Ishikawa (cell line): ENCODE measurements around the gene COL23A1.

Source experiments
- EP300 ChIP-seq: IDR thresholded peaks from 2 replicates; pipeline ENCODE4 v1.6.1; 2012; ENCODE audit warnings: borderline replicate concordance
- TF ChIP-seq, protein P1 (sequence below): IDR thresholded peaks from 2 replicates; pipeline ENCODE4 v1.6.1; 2012; ENCODE audit warnings: low read depth, mild to moderate bottlenecking

DNA sequence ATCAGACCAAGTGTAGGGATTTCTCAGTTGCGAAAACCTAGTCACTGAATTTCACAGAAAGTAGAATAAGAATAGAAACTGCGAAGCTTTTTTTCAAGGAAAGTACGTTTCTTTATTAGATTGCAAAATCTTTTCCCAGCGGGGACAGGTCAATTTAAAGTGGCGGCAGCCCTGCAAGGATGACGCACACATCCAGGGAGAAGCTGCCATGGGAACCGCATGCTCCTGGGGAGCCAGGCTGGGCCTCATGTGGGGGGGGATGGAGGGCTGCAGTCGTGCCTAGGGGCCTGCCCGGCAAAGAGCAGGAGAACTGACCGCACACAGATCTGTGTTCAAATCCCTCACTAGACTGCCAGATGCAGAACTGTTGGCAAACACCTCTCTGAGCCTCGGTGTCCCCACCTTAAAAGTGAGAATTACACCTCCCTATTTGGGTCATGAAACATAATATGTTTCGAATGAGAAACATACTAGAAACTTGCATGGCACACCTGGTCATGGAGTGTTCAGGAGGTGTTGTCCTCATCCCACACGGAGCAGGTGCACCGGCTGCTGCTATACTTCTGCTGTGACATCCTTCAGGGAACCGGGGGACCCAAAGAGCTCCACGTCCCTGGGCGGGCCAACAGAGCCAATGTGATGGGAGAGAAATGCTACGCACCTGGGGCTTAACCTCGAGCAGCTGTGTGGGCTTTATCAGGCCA lies 229.8 kb downstream of the COL23A1 start:
- TF ChIP-seq, protein P1, sequence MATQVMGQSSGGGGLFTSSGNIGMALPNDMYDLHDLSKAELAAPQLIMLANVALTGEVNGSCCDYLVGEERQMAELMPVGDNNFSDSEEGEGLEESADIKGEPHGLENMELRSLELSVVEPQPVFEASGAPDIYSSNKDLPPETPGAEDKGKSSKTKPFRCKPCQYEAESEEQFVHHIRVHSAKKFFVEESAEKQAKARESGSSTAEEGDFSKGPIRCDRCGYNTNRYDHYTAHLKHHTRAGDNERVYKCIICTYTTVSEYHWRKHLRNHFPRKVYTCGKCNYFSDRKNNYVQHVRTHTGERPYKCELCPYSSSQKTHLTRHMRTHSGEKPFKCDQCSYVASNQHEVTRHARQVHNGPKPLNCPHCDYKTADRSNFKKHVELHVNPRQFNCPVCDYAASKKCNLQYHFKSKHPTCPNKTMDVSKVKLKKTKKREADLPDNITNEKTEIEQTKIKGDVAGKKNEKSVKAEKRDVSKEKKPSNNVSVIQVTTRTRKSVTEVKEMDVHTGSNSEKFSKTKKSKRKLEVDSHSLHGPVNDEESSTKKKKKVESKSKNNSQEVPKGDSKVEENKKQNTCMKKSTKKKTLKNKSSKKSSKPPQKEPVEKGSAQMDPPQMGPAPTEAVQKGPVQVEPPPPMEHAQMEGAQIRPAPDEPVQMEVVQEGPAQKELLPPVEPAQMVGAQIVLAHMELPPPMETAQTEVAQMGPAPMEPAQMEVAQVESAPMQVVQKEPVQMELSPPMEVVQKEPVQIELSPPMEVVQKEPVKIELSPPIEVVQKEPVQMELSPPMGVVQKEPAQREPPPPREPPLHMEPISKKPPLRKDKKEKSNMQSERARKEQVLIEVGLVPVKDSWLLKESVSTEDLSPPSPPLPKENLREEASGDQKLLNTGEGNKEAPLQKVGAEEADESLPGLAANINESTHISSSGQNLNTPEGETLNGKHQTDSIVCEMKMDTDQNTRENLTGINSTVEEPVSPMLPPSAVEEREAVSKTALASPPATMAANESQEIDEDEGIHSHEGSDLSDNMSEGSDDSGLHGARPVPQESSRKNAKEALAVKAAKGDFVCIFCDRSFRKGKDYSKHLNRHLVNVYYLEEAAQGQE, result no peak
- TF ChIP-seq EP300, result no peak
